Heart right ventricle (tissue), 16 donors: ENCODE data around the gene GIT1. TPM values are rescaled to one million over a fixed set of nuclear protein-coding genes. Genes with fewer than 3 reads are reported as not detected.

Source experiments
- ATAC-seq, 8 donors: fragments of 200-7000 bp; cut with Tn5 transposase; one replicate each; pipeline ENCODE4 v1.9.1; 2020; ENCODE audit warnings: mild to moderate bottlenecking in 8 of 8, moderate library complexity in 8 of 8, moderate number of reproducible peaks in 1 of 8
- DNase-seq, 2 donors: peaks; one replicate each; pipeline ENCODE4 v3.0.0-alpha.2; 2020
- H3K27ac ChIP-seq, 10 donors: fragments of 200-600 bp; sonication (generic) in 2 of 10; one replicate each; pipeline versions ENCODE4 v1.5.0 to v1.8.0; 2020 to 2022; ENCODE audit warnings: mild to moderate bottlenecking in 3 of 10
- H3K27me3 ChIP-seq, 7 donors: fragments of 200-600 bp; one replicate each; pipeline ENCODE4 v1.8.0; 2021 to 2022; ENCODE audit warnings: mild to moderate bottlenecking in 2 of 7
- H3K36me3 ChIP-seq, 9 donors: fragments of 200-600 bp; sonication (generic) in 1 of 9; one replicate each; pipeline versions ENCODE4 v1.5.0 to v1.8.0; 2020 to 2022; ENCODE audit warnings: mild to moderate bottlenecking in 2 of 9
- H3K4me1 ChIP-seq, 9 donors: fragments of 200-600 bp; sonication (generic) in 1 of 9; one replicate each; pipeline versions ENCODE4 v1.5.0 to v1.8.0; 2020 to 2022; ENCODE audit warnings: mild to moderate bottlenecking in 4 of 9
- H3K4me3 ChIP-seq, 10 donors: fragments of 200-600 bp; sonication (generic) in 2 of 10; one replicate each; pipeline versions ENCODE4 v1.5.0 to v1.8.0; 2020 to 2022; ENCODE audit warnings: mild to moderate bottlenecking in 7 of 10, moderate library complexity in 2 of 10
- H3K9me3 ChIP-seq, 11 donors: fragments of 200-600 bp in 10 of 11; sonication (generic) in 2 of 11; one replicate each; pipeline versions ENCODE4 v1.5.0 to v1.8.0; 2013 to 2022; ENCODE audit warnings: mild to moderate bottlenecking in 2 of 11, control low read depth in 1 of 11, moderate library complexity in 1 of 11
- WGBS, 2 donors: extraction: QIAGEN DNeasy Blood & Tissue Kit; methylation state at CpG; one replicate each; pipeline ENCODE4 v1.1.7; 2013; ENCODE audit warnings: inconsistent platforms in 1 of 2; 5-methylcytosine and 5-hydroxymethylcytosine counted together
- intact Hi-C, 10 donors: fragments of 100-400 bp; cut with DNase I; formaldehyde crosslinking; loops; one replicate each; pipeline versions ENCODE4 v1.11.1 to v1.14.2; 2022
- polyA plus RNA-seq, 2 donors: library from polyadenylated mRNA; stranded (reverse); fragments of 200-250 nt; gene quantifications; one replicate each; pipeline ENCODE4 v1.2.3, GENCODE V29; 2013
- total RNA-seq, 10 donors: library from RNA; stranded (reverse); fragmentation: NEBNext Ultra II Directional in 3 of 10; extraction: Animal tissue kit (Norgen Biotek cat#: 25700) in 3 of 10; gene quantifications; one replicate each; pipeline versions ENCODE4 v1.2.1 to v1.2.4, GENCODE V29; 2021 to 2023
- TF ChIP-seq, protein P1 (sequence below), 9 donors: fragments of 200-600 bp; sonication (generic) in 2 of 9; IDR thresholded peaks; one replicate each; pipeline versions ENCODE4 v1.5.0 to v1.8.0; 2021 to 2022; ENCODE audit warnings: antibody characterized with exemption in 9 of 9, mild to moderate bottlenecking in 5 of 9, moderate library complexity in 1 of 9
- donor health status: Arrhythmogenic right ventricular cardiomyopathy.
- donor health status: ischemic (EF 13 %, LVEDD 7.1; RV severe dilation, severe dysfunction).
- donor health status: healthy with polysubstance abuse.
- donor health status: DM: no; HTN: yes; CAD: no.
- donor health status: DM: no; HTN: no; CAD: no.
- donor health status: ischemic (EF 25% LVEDD 6.9; RV normal size, moderate dysfunction).
- donor health status: ischemic (EF 25% LVEDD 5.7; RV mildly dilated, moderate dysfunction).
- donor health status: healthy.
- donor health status: DM: yes; HTN: yes; CAD: no.
- donor health status: Ischemic cardiomyopathy.
- donor health status: ischemic (EF 35%, LVEDD 5.7; RV mildly dilated, moderate dysfunction).
- donor health status: nonischemic (EF 11% LVEDD 7.7; RV severe dilation, severe dysfunction).
- donor health status: DM: yes; HTN: yes; CAD: no.
- donor health status: PGD.
- donor health status: ischemic (EF 29% LVEDD 5.4; RV normal size, mild dysfunction).
- donor health status: nonischemic (EF 23%, LVEDD 6.1; RV moderate dilation, normal function).

Gene GIT1
- total and polyA plus RNA-seq, 12 donors = 20.6 to 35.4 (median 28.9) TPM

DNA sequence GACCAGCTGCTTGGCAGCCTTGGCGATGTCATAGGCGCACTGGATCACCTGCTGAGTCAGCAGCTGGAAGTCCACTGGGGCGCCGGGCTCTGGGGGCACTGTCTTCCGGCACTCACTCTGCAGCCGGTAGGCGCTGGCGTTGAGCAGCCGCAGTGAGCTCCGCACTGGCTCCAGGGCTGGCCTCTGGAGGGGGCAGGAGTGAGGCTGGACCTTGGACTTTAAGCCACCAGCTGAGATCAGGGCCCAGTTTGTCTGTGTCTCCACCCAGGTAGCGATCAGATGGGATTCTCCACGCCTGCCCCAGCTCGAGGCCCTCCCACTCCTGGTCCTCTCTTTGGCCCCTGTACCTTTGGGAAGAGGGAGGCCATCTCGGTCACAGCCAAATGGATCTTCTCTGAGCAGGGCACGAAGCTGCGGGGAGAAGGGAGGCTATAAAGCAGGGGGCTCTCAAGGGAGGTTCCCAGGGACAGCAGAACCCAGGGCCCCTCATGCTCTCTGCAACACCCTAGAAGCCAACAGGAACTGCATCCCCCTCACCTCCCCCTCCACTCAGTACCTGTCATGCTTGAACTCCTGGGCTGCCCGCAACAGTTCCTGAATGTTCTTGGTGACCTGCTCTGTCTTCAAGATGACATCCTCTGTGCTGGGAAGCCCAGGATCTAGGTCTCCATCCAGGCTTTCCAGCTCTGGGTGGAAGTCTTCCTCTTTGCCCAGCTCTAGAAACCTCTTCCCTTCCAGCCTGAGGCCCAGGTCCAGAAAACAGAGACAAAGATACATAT lies 14.5 kb downstream of the GIT1 start:
- Histone ChIP-seq H3K36me3 (peaks cover 3 to 77% (median 37%) of the 10 kb centered on the region in 9 donors), H3K4me1 (peaks cover 13 to 46% (median 23%) of the 10 kb centered on the region in 9 donors), H3K9me3 (no peaks in the 10 kb centered on the region), H3K4me3 (no peak overlapping the region), H3K27me3 (no peaks in the 10 kb centered on the region), H3K27ac (no peak overlapping the region)
- ATAC-seq (no peak), DNase-seq (no peak)
- 87 to 92% methylated on average over 17 of the region's 17 CpGs for WGBS, 2 donors
- TF ChIP-seq, protein P1, sequence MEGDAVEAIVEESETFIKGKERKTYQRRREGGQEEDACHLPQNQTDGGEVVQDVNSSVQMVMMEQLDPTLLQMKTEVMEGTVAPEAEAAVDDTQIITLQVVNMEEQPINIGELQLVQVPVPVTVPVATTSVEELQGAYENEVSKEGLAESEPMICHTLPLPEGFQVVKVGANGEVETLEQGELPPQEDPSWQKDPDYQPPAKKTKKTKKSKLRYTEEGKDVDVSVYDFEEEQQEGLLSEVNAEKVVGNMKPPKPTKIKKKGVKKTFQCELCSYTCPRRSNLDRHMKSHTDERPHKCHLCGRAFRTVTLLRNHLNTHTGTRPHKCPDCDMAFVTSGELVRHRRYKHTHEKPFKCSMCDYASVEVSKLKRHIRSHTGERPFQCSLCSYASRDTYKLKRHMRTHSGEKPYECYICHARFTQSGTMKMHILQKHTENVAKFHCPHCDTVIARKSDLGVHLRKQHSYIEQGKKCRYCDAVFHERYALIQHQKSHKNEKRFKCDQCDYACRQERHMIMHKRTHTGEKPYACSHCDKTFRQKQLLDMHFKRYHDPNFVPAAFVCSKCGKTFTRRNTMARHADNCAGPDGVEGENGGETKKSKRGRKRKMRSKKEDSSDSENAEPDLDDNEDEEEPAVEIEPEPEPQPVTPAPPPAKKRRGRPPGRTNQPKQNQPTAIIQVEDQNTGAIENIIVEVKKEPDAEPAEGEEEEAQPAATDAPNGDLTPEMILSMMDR (IDR thresholded peaks at IDR 0.05) = no peak
- intact Hi-C loops = loop anchor here in 2 of 10 donors (5.0 to 10.0 kb wide), 2 partner anchors 37 to 50 kb away; partner anchors contain the start of gene CORO6 (in 1 of the 2)

DNA sequence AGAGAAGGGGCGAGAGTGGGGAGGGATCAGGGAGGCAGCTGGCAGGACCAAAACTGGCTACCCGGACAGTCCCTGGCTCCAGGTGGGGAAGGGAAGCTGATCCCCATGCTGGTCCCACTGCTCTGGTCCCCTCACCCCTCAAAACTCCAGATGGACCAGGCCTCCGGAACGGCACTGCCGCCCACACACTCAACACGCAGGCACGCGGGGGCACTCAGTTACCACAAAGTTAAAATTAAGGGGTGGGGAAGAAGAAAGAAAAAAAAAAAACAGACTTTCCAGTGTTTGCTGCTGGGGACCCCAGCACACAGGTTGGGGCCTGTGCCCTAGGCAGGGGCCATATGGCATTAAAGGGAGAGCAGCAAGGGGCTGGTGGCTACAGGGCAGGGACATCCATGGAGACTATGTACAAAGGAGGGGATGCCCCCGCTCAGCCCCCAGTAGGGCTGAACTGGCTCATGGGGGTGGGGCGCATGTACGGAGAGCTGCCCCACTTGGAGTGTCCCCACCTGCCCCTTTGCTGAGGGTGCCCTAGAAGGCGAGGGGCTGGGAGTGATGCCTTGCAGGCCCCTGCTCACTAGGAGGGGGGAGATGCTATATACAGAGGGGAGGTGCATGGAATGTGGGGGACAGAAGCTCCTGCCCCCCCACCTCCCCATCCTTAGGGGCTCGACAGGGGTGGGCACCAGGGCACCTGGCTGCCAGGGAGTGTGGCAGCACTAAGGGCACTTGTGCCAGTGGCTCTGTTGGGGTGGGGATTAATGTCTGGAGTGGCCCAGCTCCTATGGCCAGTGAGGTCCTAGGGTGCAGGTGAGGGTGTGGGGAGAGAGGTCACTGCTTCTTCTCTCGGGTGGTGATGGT lies 15.3 kb downstream of the GIT1 start:
- H3K4me3 ChIP-seq = no peak overlapping the region
- ATAC-seq = no peak
- H3K36me3 ChIP-seq = peaks cover 3 to 70% (median 37%) of the 10 kb centered on the region in 9 donors
- intact Hi-C loops = loop anchor here in 1 of 10 donors (10.0 kb wide), 1 partner anchor 51 kb away; the partner anchor contains the start of gene CORO6
- peak in 1 of 2 donors; percentile 6 for DNase-seq
- no peaks in the 10 kb centered on the region for H3K9me3 ChIP-seq
- H3K27ac ChIP-seq = no peak overlapping the region
- no peaks in the 10 kb centered on the region for H3K27me3 ChIP-seq
- TF ChIP-seq, protein P1 (IDR thresholded peaks at IDR 0.05) = no peak
- WGBS, 2 donors = 87 to 88% methylated on average over 14 of the region's 14 CpGs
- peaks cover 14 to 54% (median 31%) of the 10 kb centered on the region in 9 donors for H3K4me1 ChIP-seq

GRCh38 chr17:29573558-29573869 lies 15.9 kb downstream of the GIT1 start:
- ATAC-seq (no peak), DNase-seq (no peak)
- TF ChIP-seq, protein P1 (IDR thresholded peaks at IDR 0.05) = no peak
- peak overlapping the region in 1 of 10 donors; percentile 71 for H3K27ac ChIP-seq
- intact Hi-C loops = loop anchor here in 1 of 10 donors (10.0 kb wide), 1 partner anchor 51 kb away; the partner anchor contains the start of gene CORO6
- peaks cover 14 to 57% (median 36%) of the 10 kb centered on the region in 9 donors for H3K4me1 ChIP-seq
- 86 to 90% methylated on average over 6 of the region's 6 CpGs for WGBS, 2 donors
- H3K36me3 ChIP-seq = peaks cover 3 to 64% (median 37%) of the 10 kb centered on the region in 9 donors
- no peak overlapping the region for H3K4me3 ChIP-seq
- H3K9me3 ChIP-seq = no peaks in the 10 kb centered on the region
- H3K27me3 ChIP-seq = no peaks in the 10 kb centered on the region
